Activated effector memory CD4-positive, alpha-beta T cell treated with anti-CD3 and anti-CD28 coated beads, Interleukin-2, amount 50 U/mL, for 16 hours (primary cell): Measurements from ENCODE around the gene HIRA.

Source experiments
- DNase-seq: peaks from one replicate; pipeline ENCODE4 v3.0.0-alpha.2; 2020

Gene HIRA, protein sequence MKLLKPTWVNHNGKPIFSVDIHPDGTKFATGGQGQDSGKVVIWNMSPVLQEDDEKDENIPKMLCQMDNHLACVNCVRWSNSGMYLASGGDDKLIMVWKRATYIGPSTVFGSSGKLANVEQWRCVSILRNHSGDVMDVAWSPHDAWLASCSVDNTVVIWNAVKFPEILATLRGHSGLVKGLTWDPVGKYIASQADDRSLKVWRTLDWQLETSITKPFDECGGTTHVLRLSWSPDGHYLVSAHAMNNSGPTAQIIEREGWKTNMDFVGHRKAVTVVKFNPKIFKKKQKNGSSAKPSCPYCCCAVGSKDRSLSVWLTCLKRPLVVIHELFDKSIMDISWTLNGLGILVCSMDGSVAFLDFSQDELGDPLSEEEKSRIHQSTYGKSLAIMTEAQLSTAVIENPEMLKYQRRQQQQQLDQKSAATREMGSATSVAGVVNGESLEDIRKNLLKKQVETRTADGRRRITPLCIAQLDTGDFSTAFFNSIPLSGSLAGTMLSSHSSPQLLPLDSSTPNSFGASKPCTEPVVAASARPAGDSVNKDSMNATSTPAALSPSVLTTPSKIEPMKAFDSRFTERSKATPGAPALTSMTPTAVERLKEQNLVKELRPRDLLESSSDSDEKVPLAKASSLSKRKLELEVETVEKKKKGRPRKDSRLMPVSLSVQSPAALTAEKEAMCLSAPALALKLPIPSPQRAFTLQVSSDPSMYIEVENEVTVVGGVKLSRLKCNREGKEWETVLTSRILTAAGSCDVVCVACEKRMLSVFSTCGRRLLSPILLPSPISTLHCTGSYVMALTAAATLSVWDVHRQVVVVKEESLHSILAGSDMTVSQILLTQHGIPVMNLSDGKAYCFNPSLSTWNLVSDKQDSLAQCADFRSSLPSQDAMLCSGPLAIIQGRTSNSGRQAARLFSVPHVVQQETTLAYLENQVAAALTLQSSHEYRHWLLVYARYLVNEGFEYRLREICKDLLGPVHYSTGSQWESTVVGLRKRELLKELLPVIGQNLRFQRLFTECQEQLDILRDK

GRCh38 chr22:19431649-19432132, at the start of gene HIRA:
HIRA (minus strand) TSS chr22:19431733; CDS start chr22:19431476, 257 bp downstream.
- DNase-seq, result peak; percentile 96

- DNase-seq, result no peak
Measured at GRCh38 chr22:19480789-19481188, 49.3 kb upstream of the HIRA start.

GRCh38 chr22:19480173-19480568, 48.6 kb upstream of the HIRA start:
- DNase-seq, result peak; percentile 67

DNA sequence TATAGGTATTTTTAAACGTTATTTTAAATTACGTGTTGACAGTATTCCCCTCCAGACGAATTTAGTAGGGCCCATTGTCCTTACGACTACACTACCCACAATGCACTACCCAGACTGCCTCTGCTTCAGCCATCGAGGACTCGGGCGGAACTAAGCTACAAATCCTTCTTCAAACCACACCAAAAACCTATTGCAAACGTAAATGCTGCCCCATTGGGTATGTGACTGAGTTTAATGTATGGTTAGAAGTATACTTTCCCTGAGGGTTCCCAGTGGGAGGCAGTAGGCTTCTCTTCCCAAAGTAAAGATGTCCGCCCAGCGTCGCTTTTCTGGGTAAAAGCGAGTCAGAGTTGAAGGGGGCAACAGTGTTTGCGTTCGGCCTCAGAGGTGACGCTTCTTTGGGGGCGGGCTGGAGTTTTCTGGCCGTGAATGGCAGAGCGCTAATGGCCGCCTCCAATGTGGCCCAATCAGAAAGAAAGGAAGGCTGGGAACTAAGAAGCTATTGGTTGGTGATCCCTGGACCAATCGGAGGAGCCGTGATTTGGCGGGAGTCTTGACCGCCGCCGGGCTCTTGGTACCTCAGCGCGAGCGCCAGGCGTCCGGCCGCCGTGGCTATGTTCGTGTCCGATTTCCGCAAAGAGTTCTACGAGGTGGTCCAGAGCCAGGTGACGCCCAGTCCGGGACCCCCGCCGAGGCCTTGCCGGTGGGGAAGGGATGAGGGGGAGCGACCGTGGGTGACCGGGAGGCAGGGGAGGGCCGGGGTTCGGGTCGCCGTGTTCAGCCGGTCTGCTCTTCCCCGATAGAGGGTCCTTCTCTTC, 48.0 kb upstream of the HIRA start, which contains the start of gene CDC45:
Gene CDC45, plus strand, starts transcription at position 566 of the 818 bp plus-strand sequence. Its CDS starts 49 bp downstream, at position 615.
- DNase-seq, result peak; percentile 97

DNA sequence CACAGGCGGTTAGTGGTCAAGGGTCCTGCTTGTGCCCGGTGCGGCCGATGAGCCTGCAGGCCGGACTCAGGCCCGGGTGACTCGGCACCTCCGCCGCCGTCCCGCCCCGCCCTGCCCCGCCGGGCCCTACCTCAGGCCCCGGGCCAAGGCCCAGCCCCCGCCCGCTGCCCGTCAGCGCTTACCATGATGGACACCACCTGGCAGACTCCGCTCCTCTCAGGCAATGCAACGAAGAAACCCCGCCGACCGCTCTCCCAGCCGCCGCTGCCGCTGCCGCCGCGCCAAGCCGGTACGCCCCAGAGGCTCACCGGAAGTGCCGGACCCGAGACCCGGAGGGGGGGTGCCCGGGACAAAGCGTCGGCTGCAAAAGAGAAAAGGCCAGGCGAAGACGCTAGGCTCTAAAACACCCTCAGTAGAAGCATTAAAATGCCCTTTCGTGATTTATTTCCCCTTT, 47.4 kb upstream of the HIRA start, which contains the start of gene UFD1:
Gene UFD1, minus strand, starts transcription at position 293 of the 454 bp plus-strand sequence. Its CDS starts 108 bp downstream, at position 185.
- DNase-seq, result peak; percentile 93

DNA sequence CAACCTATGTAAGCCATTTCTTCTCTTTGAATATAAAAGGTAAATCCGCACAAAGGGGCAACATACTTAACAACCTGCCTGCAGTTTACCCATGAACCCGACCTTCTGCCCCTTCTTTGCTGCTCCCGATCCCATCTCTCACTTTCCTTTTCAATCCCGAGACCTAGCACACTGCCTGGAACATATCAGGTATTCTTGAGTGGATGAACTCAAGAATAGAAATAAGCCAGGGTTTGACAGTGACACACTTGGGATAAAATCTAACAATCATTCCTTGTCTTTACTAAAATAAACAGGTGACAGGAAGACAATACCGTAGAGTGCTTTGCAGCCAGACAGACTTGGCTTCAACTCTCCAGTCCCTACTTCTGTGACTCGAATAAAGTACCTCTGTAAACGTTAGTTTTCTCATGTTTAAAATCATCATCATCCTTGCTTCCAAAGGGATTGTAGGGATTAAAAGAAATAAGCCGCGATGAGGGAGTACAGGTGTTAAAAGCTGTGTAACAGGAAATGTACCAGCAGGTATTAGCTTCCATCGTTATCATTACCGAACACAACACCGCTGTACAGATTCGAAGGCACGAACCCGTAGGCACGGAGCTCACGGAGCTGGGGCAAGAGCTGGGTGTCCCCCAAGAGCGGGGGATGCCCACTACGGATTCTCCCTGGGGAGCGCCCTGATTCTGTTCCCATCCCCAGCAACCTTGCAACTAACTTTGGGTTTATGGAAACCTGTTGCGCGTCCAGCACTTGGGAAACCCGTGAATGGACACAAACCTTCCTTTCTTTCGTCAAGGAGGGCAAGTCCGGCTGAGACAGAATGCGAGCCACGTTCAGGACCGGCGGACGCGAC, 46.7 kb upstream of the HIRA start:
- DNase-seq, result peak; percentile 68

DNA sequence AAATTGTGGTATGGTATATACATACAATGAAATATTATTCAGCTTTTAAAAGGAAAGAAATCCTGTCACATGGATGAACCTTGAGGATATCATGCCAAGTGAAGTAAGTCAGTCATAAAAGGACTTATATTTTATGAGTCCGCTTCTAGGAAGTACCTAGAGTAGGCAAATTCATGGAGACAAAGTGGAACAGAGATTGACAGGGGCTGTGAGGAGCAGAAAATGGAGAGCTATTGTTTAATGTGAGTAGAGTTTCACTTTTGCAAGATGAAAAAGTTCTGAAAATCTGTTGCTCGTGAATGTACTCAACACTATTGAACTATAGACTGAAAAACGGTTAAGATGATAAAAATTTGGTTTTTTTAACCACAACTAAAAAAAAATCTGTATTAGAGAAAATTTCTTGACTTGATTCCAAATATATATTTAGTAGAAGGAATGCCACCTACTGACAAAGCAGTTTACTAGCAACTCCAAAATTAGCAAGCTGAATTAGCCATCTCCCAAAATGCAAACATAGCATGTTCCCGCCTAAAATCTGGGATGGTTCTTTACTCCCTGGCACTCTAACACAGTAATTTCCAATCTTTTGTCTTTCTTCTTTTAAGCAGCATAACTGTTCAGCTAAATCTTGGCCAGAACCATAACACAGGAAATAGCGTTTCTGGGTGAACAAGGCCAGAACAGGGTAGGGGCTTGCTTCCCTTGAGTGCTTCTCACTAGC, 46.0 kb upstream of the HIRA start:
- no peak for DNase-seq

DNA sequence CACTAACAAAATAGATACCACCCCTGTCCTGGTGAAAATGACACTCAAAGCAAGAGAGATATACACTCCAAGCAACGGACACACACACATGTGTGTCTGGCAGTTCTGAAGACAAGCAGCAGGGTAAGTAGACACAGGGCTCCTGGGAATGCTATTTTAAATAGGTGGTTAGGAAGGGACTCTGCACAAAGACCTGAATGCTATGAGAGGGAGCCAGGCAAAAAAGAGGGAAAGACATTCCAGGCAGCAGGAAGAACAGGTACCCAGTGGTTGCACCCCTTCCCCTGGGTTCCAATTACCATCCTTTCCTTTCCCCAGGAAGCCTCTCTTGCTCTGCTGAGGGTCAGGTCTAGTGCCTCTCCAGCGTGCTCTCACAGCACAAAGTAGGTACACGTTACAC, 44.5 kb upstream of the HIRA start:
- no peak for DNase-seq

- no peak for DNase-seq
Measured at GRCh38 chr22:19473578-19473977, 42.0 kb upstream of the HIRA start.

GRCh38 chr22:19472233-19472632, 40.7 kb upstream of the HIRA start:
- DNase-seq, result no peak

- DNase-seq, result no peak
Measured at GRCh38 chr22:19471572-19471971, 40.0 kb upstream of the HIRA start.

GRCh38 chr22:19470010-19470409, 38.5 kb upstream of the HIRA start:
- DNase-seq, result no peak

GRCh38 chr22:19469421-19469820, 37.9 kb upstream of the HIRA start:
- no peak for DNase-seq

GRCh38 chr22:19467912-19468311, 36.4 kb upstream of the HIRA start:
- DNase-seq, result no peak

- DNase-seq, result no peak
Measured at GRCh38 chr22:19466848-19467752, 35.6 kb upstream of the HIRA start.

- DNase-seq, result no peak
Measured at GRCh38 chr22:19466126-19466716, 34.7 kb upstream of the HIRA start.

GRCh38 chr22:19464975-19465374, 33.4 kb upstream of the HIRA start:
- DNase-seq, result no peak

GRCh38 chr22:19464546-19464945, 33.0 kb upstream of the HIRA start:
- DNase-seq, result no peak
